CD14-positive monocyte (primary cell): ENCODE measurements around the gene TOP3A. TPM values are rescaled to one million over a fixed set of nuclear protein-coding genes. Genes with fewer than 3 reads are reported as not detected.

ENCODE experiments used
- DNase-seq, 3 donors: peaks; one replicate each; pipeline ENCODE4 v3.0.0-alpha.2; 2011 to 2022
- H2AFZ ChIP-seq: 2 replicates; pipeline ENCODE4 v1.6.0; 2012; ENCODE audit warnings: mild to moderate bottlenecking, low read depth, low read length, inconsistent platforms; ENCODE audit not compliant: insufficient read depth, poor library complexity, severe bottlenecking
- H3K27ac ChIP-seq, 2 donors: 1 replicate in 1 of 2; 2 replicates in 1 of 2; pipeline ENCODE4 v1.5.1; 2012 to 2013; ENCODE audit warnings: low read length in 2 of 2, control low read depth in 1 of 2, inconsistent platforms in 1 of 2, low read depth in 1 of 2, mild to moderate bottlenecking in 1 of 2
- H3K27me3 ChIP-seq, 2 donors: one replicate each; pipeline versions ENCODE4 v1.6.0 to v1.6.1; 2011 to 2013; ENCODE audit warnings: low read length in 2 of 2; ENCODE audit not compliant: control insufficient read depth in 2 of 2, insufficient read depth in 2 of 2
- H3K36me3 ChIP-seq, 2 donors: replicated peaks in 1 of 2; 1 replicate in 1 of 2; 2 replicates in 1 of 2; pipeline versions ENCODE4 v1.5.1 to v1.6.1; 2012 to 2013; ENCODE audit warnings: low read length in 2 of 2, control low read depth in 1 of 2, inconsistent platforms in 1 of 2, mild to moderate bottlenecking in 1 of 2; ENCODE audit not compliant: insufficient read depth in 2 of 2, control insufficient read depth in 1 of 2
- H3K4me1 ChIP-seq, 2 donors: 1 replicate in 1 of 2; 2 replicates in 1 of 2; pipeline versions ENCODE4 v1.5.1 to v1.6.1; 2012 to 2013; ENCODE audit warnings: low read length in 2 of 2, control low read depth in 1 of 2, inconsistent platforms in 1 of 2, mild to moderate bottlenecking in 1 of 2, moderate library complexity in 1 of 2; ENCODE audit not compliant: insufficient read depth in 2 of 2, control insufficient read depth in 1 of 2
- H3K4me2 ChIP-seq: replicated peaks from 2 replicates; pipeline ENCODE3; 2012; ENCODE audit warnings: low read length, moderate library complexity, mild to moderate bottlenecking; ENCODE audit not compliant: poor library complexity, severe bottlenecking; ENCODE audit errors: extremely low read depth
- H3K4me3 ChIP-seq, 3 experiments: fragments of 200-600 bp in 1 of 3; sonication (generic) in 1 of 3; replicated peaks in 1 of 3; 1 replicate in 2 of 3; 2 replicates in 1 of 3; pipeline ENCODE4 v1.5.1; 2011 to 2013; ENCODE audit warnings: low read length in 3 of 3, mild to moderate bottlenecking in 3 of 3, control low read depth in 2 of 3, low read depth in 2 of 3, inconsistent platforms in 1 of 3, moderate library complexity in 1 of 3
- H3K79me2 ChIP-seq: 2 replicates; pipeline ENCODE4 v1.6.0; 2012; ENCODE audit warnings: mild to moderate bottlenecking, control low read depth, inconsistent platforms, low read length, moderate library complexity; ENCODE audit not compliant: insufficient read depth
- H3K9ac ChIP-seq: 2 replicates; pipeline ENCODE4 v1.6.0; 2017; ENCODE audit warnings: low read length, mild to moderate bottlenecking; ENCODE audit not compliant: insufficient read depth, poor library complexity, severe bottlenecking
- H3K9me3 ChIP-seq, 2 donors: replicated peaks in 1 of 2; 1 replicate in 1 of 2; 2 replicates in 1 of 2; pipeline versions ENCODE4 v1.5.1 to v1.6.1; 2012 to 2013; ENCODE audit warnings: low read length in 2 of 2, control low read depth in 1 of 2; ENCODE audit not compliant: control insufficient read depth in 1 of 2, insufficient read depth in 1 of 2
- H4K20me1 ChIP-seq: 2 replicates; pipeline ENCODE4 v1.6.0; 2012; ENCODE audit warnings: mild to moderate bottlenecking, low read length, control low read depth, moderate library complexity; ENCODE audit not compliant: insufficient read depth
- H3K27ac Mint-ChIP-seq, 7 donors: one replicate each; pipeline ENCODE4 v1.8.0; 2020; ENCODE audit warnings: mild to moderate bottlenecking in 7 of 7, mixed read lengths in 7 of 7, moderate library complexity in 6 of 7, inconsistent platforms in 2 of 7
- H3K27me3 Mint-ChIP-seq, 3 donors: one replicate each; pipeline ENCODE4 v1.8.0; 2021 to 2022; ENCODE audit warnings: low read depth in 3 of 3, mild to moderate bottlenecking in 3 of 3, mixed read lengths in 3 of 3, moderate library complexity in 3 of 3, inconsistent platforms in 1 of 3
- H3K36me3 Mint-ChIP-seq, 2 donors: one replicate each; pipeline ENCODE4 v1.8.0; 2020; ENCODE audit warnings: mixed read lengths in 2 of 2, inconsistent platforms in 1 of 2, mild to moderate bottlenecking in 1 of 2
- H3K4me1 Mint-ChIP-seq: one replicate; pipeline ENCODE4 v1.8.0; 2020; ENCODE audit warnings: mild to moderate bottlenecking, mixed read lengths
- H3K4me3 Mint-ChIP-seq, 2 donors: one replicate each; pipeline ENCODE4 v1.8.0; 2020; ENCODE audit warnings: mild to moderate bottlenecking in 2 of 2, mixed read lengths in 2 of 2, moderate library complexity in 1 of 2
- H3K9me3 Mint-ChIP-seq, 7 donors: one replicate each; pipeline ENCODE4 v1.8.0; 2020 to 2022; ENCODE audit warnings: mixed read lengths in 7 of 7, mild to moderate bottlenecking in 6 of 7, moderate library complexity in 6 of 7, inconsistent platforms in 2 of 7
- WGBS: methylation state at CpG from one replicate; pipeline ENCODE4 v1.1.5; 2013; ENCODE audit warnings: missing lambda C conversion rate; ENCODE audit not compliant: insufficient coverage; 5-methylcytosine and 5-hydroxymethylcytosine counted together
- intact Hi-C, 2 donors: fragments of 100-400 bp; cut with micrococcal nuclease; formaldehyde crosslinking; loops; one replicate each; pipeline versions ENCODE4 v1.15.0 to v1.15.1; 2023
- polyA plus RNA-seq, 3 donors: library from polyadenylated mRNA; depleted of rRNA in 1 of 3; unstranded in 2 of 3; stranded (reverse) in 1 of 3; fragments of 300-500 nt in 2 of 3; fragments of >200 nt in 1 of 3; fragmentation: Illumina TruSeq in 2 of 3; gene quantifications; 1 replicate in 2 of 3; 2 replicates in 1 of 3; pipeline ENCODE4 v1.2.3, GENCODE V29; 2012 to 2021
- TF ChIP-seq, protein P1 (sequence below): fragments of 200-600 bp; IDR thresholded peaks from one replicate; pipeline ENCODE4 v1.8.0; 2022; ENCODE audit warnings: antibody characterized with exemption, mild to moderate bottlenecking

Gene TOP3A
- polyA plus RNA-seq, 3 donors = 15.2 to 25.6 (median 22.3) TPM

GRCh38 chr17:18332909-18333489 is 18.2 kb upstream of the TOP3A start:
- WGBS = 60% methylated on average over 2 of the region's 4 CpGs
- TF ChIP-seq, protein P1, sequence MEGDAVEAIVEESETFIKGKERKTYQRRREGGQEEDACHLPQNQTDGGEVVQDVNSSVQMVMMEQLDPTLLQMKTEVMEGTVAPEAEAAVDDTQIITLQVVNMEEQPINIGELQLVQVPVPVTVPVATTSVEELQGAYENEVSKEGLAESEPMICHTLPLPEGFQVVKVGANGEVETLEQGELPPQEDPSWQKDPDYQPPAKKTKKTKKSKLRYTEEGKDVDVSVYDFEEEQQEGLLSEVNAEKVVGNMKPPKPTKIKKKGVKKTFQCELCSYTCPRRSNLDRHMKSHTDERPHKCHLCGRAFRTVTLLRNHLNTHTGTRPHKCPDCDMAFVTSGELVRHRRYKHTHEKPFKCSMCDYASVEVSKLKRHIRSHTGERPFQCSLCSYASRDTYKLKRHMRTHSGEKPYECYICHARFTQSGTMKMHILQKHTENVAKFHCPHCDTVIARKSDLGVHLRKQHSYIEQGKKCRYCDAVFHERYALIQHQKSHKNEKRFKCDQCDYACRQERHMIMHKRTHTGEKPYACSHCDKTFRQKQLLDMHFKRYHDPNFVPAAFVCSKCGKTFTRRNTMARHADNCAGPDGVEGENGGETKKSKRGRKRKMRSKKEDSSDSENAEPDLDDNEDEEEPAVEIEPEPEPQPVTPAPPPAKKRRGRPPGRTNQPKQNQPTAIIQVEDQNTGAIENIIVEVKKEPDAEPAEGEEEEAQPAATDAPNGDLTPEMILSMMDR = no peak
- Histone ChIP-seq H3K4me3 (no peak overlapping the region), H3K36me3 (peaks cover 47 to 65% of the 10 kb centered on the region in 2 donors), H3K4me1 (no peaks in the 10 kb centered on the region), H3K4me2 (no peak overlapping the region), H3K27ac (peak overlapping the region in 1 of 2 donors; percentile 37), H4K20me1 (peaks cover 29% of the 10 kb centered on the region), H3K27me3 (no peaks in the 10 kb centered on the region), H3K79me2 (peaks cover 8% of the 10 kb centered on the region), H3K9ac (no peak overlapping the region), H3K9me3 (no peaks in the 10 kb centered on the region), H2AFZ (no peak overlapping the region)
- H3K27me3 Mint-ChIP-seq = no peaks in the 10 kb centered on the region
- peaks cover 0 to under 1% (median 0%) of the 10 kb centered on the region in 7 donors for H3K9me3 Mint-ChIP-seq
- no peak overlapping the region for H3K4me3 Mint-ChIP-seq
- intact Hi-C loops = no loop called here
- no peak for DNase-seq
- peaks cover 48 to 86% of the 10 kb centered on the region in 2 donors for H3K36me3 Mint-ChIP-seq
- no peaks in the 10 kb centered on the region for H3K4me1 Mint-ChIP-seq
- H3K27ac Mint-ChIP-seq = no peak overlapping the region

DNA sequence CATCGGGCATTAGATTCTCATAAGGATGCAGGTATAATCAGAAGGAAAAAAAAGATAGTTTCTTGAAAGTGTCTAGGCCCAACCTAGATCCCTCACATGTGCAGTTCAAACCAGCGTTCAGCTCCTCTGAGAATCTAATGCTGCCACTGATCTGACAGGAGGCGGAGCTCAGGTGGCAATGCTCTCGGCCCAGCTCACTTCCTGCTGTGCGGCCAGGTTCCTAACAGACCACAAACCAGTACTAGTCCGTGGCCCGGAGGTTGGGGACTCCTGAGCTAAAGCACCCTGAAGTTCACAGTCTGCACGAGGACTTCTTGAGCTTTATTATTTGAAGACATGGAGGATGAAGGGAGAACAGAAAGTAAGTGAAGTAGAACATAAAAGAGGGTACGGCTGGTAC is 17.1 kb upstream of the TOP3A start:
- Histone ChIP-seq H4K20me1 (peaks cover 40% of the 10 kb centered on the region), H3K79me2 (peaks cover 18% of the 10 kb centered on the region), H3K4me3 (no peak overlapping the region), H3K9ac (no peak overlapping the region), H2AFZ (no peak overlapping the region), H3K27me3 (no peaks in the 10 kb centered on the region), H3K4me1 (no peaks in the 10 kb centered on the region), H3K27ac (peak overlapping the region in 1 of 2 donors; percentile 36), H3K36me3 (peaks cover 55 to 76% of the 10 kb centered on the region in 2 donors), H3K9me3 (no peaks in the 10 kb centered on the region), H3K4me2 (no peak overlapping the region)
- TF ChIP-seq, protein P1 = no peak
- Mint-ChIP-seq H3K27ac (peak overlapping the region in 2 of 7 donors; percentile 82 to 83), H3K27me3 (no peaks in the 10 kb centered on the region), H3K4me3 (no peak overlapping the region), H3K4me1 (no peaks in the 10 kb centered on the region), H3K9me3 (no peaks in the 10 kb centered on the region), H3K36me3 (peaks cover 56 to 89% of the 10 kb centered on the region in 2 donors)
- 85% methylated on average over 7 of the region's 9 CpGs for WGBS
- intact Hi-C loops = no loop called here
- DNase-seq = no peak
